Adrenal gland (tissue), 12 donors: ENCODE measurements around the gene HOXA13. TPM values are rescaled to one million over a fixed set of nuclear protein-coding genes. Genes with fewer than 3 reads are reported as not detected.

Source experiments
- DNase-seq, 7 donors: peaks; one replicate each; pipeline ENCODE4 v3.0.0-alpha.2; 2019 to 2020
- H3K27ac ChIP-seq, 5 donors: fragments of 200-600 bp; sonication (generic) in 4 of 5; 1 replicate in 3 of 5; 2 replicates in 2 of 5; pipeline versions ENCODE4 v1.5.1 to v1.8.0; 2016 to 2020; ENCODE audit warnings: mild to moderate bottlenecking in 1 of 5
- H3K27me3 ChIP-seq: fragments of 200-600 bp; 2 replicates; pipeline ENCODE4 v1.8.0; 2021
- H3K36me3 ChIP-seq, 2 donors: fragments of 200-600 bp; replicated peaks in 1 of 2; 1 replicate in 1 of 2; 2 replicates in 1 of 2; pipeline versions ENCODE4 v1.5.1 to v1.8.0; 2018 to 2022
- H3K4me1 ChIP-seq, 2 donors: fragments of 200-600 bp; replicated peaks in 1 of 2; 1 replicate in 1 of 2; 2 replicates in 1 of 2; pipeline versions ENCODE4 v1.5.1 to v1.8.0; 2018 to 2021
- H3K4me3 ChIP-seq, 4 donors: fragments of 200-600 bp; sonication (generic) in 3 of 4; one replicate each; pipeline ENCODE4 v1.5.1; 2016 to 2018
- H3K9me3 ChIP-seq, 3 donors: fragments of 200-600 bp; sonication (generic) in 1 of 3; replicated peaks in 1 of 3; 1 replicate in 2 of 3; 2 replicates in 1 of 3; pipeline versions ENCODE4 v1.5.1 to v1.8.0; 2016 to 2021
- CTCF ChIP-seq, 6 experiments: fragments of 450-650 bp in 4 of 6; fragments of 200-600 bp in 2 of 6; sonication (generic) in 1 of 6; IDR thresholded peaks; 1 replicate in 5 of 6; 2 replicates in 1 of 6; pipeline versions ENCODE4 v1.5.1 to v1.8.0; 2016 to 2021; ENCODE audit warnings: antibody characterized with exemption in 6 of 6, mild to moderate bottlenecking in 2 of 6, moderate library complexity in 1 of 6
- POLR2A ChIP-seq, 2 donors: fragments of 450-650 bp; IDR thresholded peaks; one replicate each; pipeline ENCODE4 v1.6.1; 2017; ENCODE audit warnings: antibody characterized with exemption in 2 of 2, mild to moderate bottlenecking in 2 of 2, moderate library complexity in 1 of 2
- WGBS, 4 donors: extraction: QIAGEN DNeasy Blood & Tissue Kit in 2 of 4; methylation state at CpG; one replicate each; pipeline versions ENCODE4 v1.1.5 to v1.1.7; 2013 to 2017; 5-methylcytosine and 5-hydroxymethylcytosine counted together
- intact Hi-C, 2 donors: fragments of 100-400 bp; cut with DNase I; formaldehyde crosslinking; loops; one replicate each; pipeline versions ENCODE4 v1.14.1 to v1.15.0; 2022 to 2023
- polyA plus RNA-seq, 3 donors: library from polyadenylated mRNA; stranded (reverse); fragments of 200-250 nt in 2 of 3; fragments of 350-450 nt in 1 of 3; fragmentation: Illumina TruSeq in 1 of 3; extraction: RNeasy Lipid Tissue Mini Kit (QIAGEN cat#74804) in 1 of 3; gene quantifications; one replicate each; pipeline ENCODE4 v1.2.3, GENCODE V29; 2013 to 2014
- total RNA-seq, 9 donors: library from RNA; depleted of rRNA in 4 of 9; stranded (reverse); fragments of >200 nt in 4 of 9; fragments of 120-200 nt in 1 of 9; fragmentation: NEBNext Ultra II Directional in 1 of 9; extraction: Animal tissue kit (Norgen Biotek cat#: 25700) in 1 of 9; gene quantifications; one replicate each; pipeline versions ENCODE4 v1.1.0 to v1.2.4, GENCODE V29; 2013 to 2023
- donor health status: healthy with polysubstance abuse.
- donor health status: Bipolar disorder and iron deficiency.
- donor health status: DM: yes; HTN: yes; CAD: no.
- donor health status: DM: no; HTN: no; CAD: no.
- donor health status: DM: no; HTN: no; CAD: no.
- donor health status: DM: yes; HTN: yes; CAD: no.

The HOXA13 gene
- total and polyA plus RNA-seq, 12 donors = 0.17 to 1.4 (median 0.56) TPM; not detected in 1

GRCh38 chr7:27149842-27150567 is 49.9 kb downstream of the HOXA13 start:
- no peaks in the 10 kb centered on the region for H3K9me3 ChIP-seq
- peaks cover 0 to 5% of the 10 kb centered on the region in 2 donors for H3K36me3 ChIP-seq
- WGBS, 4 donors = 15 to 32% (median 18%) methylated on average over 6 to 13 of the region's 13 CpGs
- H3K4me1 ChIP-seq = peaks cover 6 to 33% of the 10 kb centered on the region in 2 donors
- peak overlapping the region in 3 of 4 donors; percentile 27 to 63 (median 51) for H3K4me3 ChIP-seq
- peak overlapping the region; percentile 66 to 99 (median 93) for H3K27ac ChIP-seq
- peak in 5 of 7 donors; percentile 50 to 76 (median 61) for DNase-seq
- TF ChIP-seq CTCF (IDR thresholded peaks at IDR 0.05) (peak in 1 of 6 experiments; percentile 13), POLR2A (IDR thresholded peaks at IDR 0.05) (no peak)
- intact Hi-C loops = no loop called here
- H3K27me3 ChIP-seq = no peaks in the 10 kb centered on the region

- peak; percentile 58 to 82 (median 75) for DNase-seq
- TF ChIP-seq POLR2A (IDR thresholded peaks at IDR 0.05) (peak; percentile 10 to 44), CTCF (IDR thresholded peaks at IDR 0.05) (no peak)
- peaks cover 0 to 12% of the 10 kb centered on the region in 2 donors for H3K36me3 ChIP-seq
- H3K9me3 ChIP-seq = no peaks in the 10 kb centered on the region
- H3K4me1 ChIP-seq = peaks cover 7 to 27% of the 10 kb centered on the region in 2 donors
- peak overlapping the region; percentile 70 to 99 (median 92) for H3K27ac ChIP-seq
- intact Hi-C loops = no loop called here
- WGBS, 4 donors = 12 to 27% (median 13%) methylated on average over 13 to 30 of the region's 30 CpGs
- H3K27me3 ChIP-seq = no peaks in the 10 kb centered on the region
- peak overlapping the region in 3 of 4 donors; percentile 13 to 63 (median 38) for H3K4me3 ChIP-seq
Measured at GRCh38 chr7:27148756-27149641, 50.9 kb downstream of the HOXA13 start.

- TF ChIP-seq POLR2A (IDR thresholded peaks at IDR 0.05) = peak; percentile 20 to 25
- TF ChIP-seq CTCF (IDR thresholded peaks at IDR 0.05) = no peak
- DNase-seq = peak; percentile 49 to 78 (median 62)
- H3K4me3 ChIP-seq = peak overlapping the region in 2 of 4 donors; percentile 38 to 63
- peaks cover 9 to 27% of the 10 kb centered on the region in 2 donors for H3K4me1 ChIP-seq
- H3K9me3 ChIP-seq = no peaks in the 10 kb centered on the region
- WGBS, 4 donors = 6 to 13% (median 8%) methylated on average over 13 to 28 of the region's 28 CpGs
- peaks cover 0 to 12% of the 10 kb centered on the region in 2 donors for H3K36me3 ChIP-seq
- peak overlapping the region; percentile 70 to 99 (median 92) for H3K27ac ChIP-seq
- H3K27me3 ChIP-seq = no peaks in the 10 kb centered on the region
- intact Hi-C loops = no loop called here
Measured at GRCh38 chr7:27148031-27148755, 51.7 kb downstream of the HOXA13 start.
